Lung (tissue), 12 donors: Measurements from ENCODE around the gene TUFT1. TPM values are rescaled to one million over a fixed set of nuclear protein-coding genes. Genes with fewer than 3 reads are reported as not detected.
A peak's percentile ranks its signal among the peaks of the same experiment; 100 is the strongest.

Source experiments
- ATAC-seq: fragments of 200-7000 bp; cut with Tn5 transposase; one replicate; pipeline ENCODE4 v1.9.1; 2020; ENCODE audit warnings: moderate number of reproducible peaks; ENCODE audit not compliant: insufficient read depth, low FRiP score
- DNase-seq, 3 donors: peaks; one replicate each; pipeline ENCODE4 v3.0.0-alpha.2; 2013 to 2017
- H3K27ac ChIP-seq, 2 donors: one replicate each; pipeline ENCODE4 v1.5.1; 2013; ENCODE audit warnings: mild to moderate bottlenecking in 2 of 2, moderate library complexity in 2 of 2, control low read depth in 1 of 2, inconsistent platforms in 1 of 2, low read depth in 1 of 2, low read length in 1 of 2
- H3K27me3 ChIP-seq, 3 donors: one replicate each; pipeline ENCODE4 v1.5.1; 2013; ENCODE audit warnings: low read length in 2 of 3; ENCODE audit not compliant: control insufficient read depth in 3 of 3, insufficient read depth in 3 of 3
- H3K36me3 ChIP-seq, 4 donors: one replicate each; pipeline ENCODE4 v1.5.1; 2013; ENCODE audit warnings: low read length in 4 of 4, mild to moderate bottlenecking in 1 of 4, moderate library complexity in 1 of 4; ENCODE audit not compliant: control insufficient read depth in 4 of 4, insufficient read depth in 4 of 4
- H3K4me1 ChIP-seq, 5 donors: one replicate each; pipeline ENCODE4 v1.5.1; 2013; ENCODE audit warnings: low read length in 5 of 5, mild to moderate bottlenecking in 2 of 5, moderate library complexity in 1 of 5; ENCODE audit not compliant: control insufficient read depth in 5 of 5, insufficient read depth in 5 of 5
- H3K4me3 ChIP-seq: one replicate; pipeline ENCODE4 v1.5.1; 2013; ENCODE audit warnings: mild to moderate bottlenecking, control low read depth, moderate library complexity
- H3K9ac ChIP-seq, 2 donors: one replicate each; pipeline ENCODE4 v1.5.1; 2013; ENCODE audit warnings: low read length in 2 of 2, control low read depth in 1 of 2; ENCODE audit not compliant: insufficient read depth in 1 of 2
- H3K9me3 ChIP-seq, 4 donors: one replicate each; pipeline ENCODE4 v1.5.1; 2013; ENCODE audit warnings: low read length in 3 of 4, mild to moderate bottlenecking in 1 of 4, moderate library complexity in 1 of 4; ENCODE audit not compliant: control insufficient read depth in 4 of 4, insufficient read depth in 3 of 4
- WGBS, 2 donors: extraction: QIAGEN DNeasy Blood & Tissue Kit; methylation state at CpG; one replicate each; pipeline ENCODE4 v1.1.7; 2013; 5-methylcytosine and 5-hydroxymethylcytosine counted together
- polyA plus RNA-seq, 2 donors: library from polyadenylated mRNA; stranded (reverse); fragments of 200-250 nt; gene quantifications; one replicate each; pipeline ENCODE4 v1.2.1, GENCODE V29; 2013
- total RNA-seq, 2 donors: library from RNA; depleted of rRNA in 1 of 2; stranded (reverse); fragments of >200 nt in 1 of 2; gene quantifications; one replicate each; pipeline ENCODE4 v1.2.1, GENCODE V29; 2014 to 2021
- TF ChIP-seq, protein P1 (sequence below): IDR thresholded peaks from 2 replicates; pipeline ENCODE4 v1.5.1; 2012; ENCODE audit warnings: mild to moderate bottlenecking; ENCODE audit errors: control extremely low read depth, extremely low read depth
- donor health status: control.
- donor health status: control.
- donor health status: Bipolar disorder and iron deficiency.
- donor health status: healthy.
- donor health status: DM: yes; HTN: yes; CAD: no.

The TUFT1 gene
- total and polyA plus RNA-seq, 4 donors, result 5.6 to 13.9 (median 7.7) TPM

DNA sequence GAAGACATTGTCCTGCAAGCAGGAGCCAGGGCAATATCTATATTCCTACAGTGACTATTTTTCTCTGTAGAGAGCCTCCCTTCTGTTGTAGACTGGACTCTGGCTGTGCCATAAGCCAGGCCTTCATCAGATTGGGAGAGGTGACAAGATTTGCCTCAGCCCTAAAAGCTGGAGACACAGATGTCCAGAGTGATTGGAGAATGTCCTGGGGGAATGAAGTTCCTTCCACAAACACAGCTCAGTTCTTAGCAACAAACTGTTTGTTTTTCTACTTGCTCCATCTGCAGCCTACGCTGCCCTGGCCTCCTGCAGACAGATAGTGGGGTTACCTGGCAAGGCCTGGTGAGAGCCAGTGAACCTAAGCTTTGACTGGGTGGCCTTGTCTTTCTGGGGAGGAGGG, 41.8 kb downstream of the TUFT1 start:
- Histone ChIP-seq H3K9me3 (no peaks in the 10 kb centered on the region), H3K4me3 (no peak overlapping the region), H3K36me3 (peaks cover 0 to 15% (median 0%) of the 10 kb centered on the region in 4 donors), H3K27ac (no peak overlapping the region), H3K4me1 (no peaks in the 10 kb centered on the region), H3K27me3 (no peaks in the 10 kb centered on the region), H3K9ac (no peak overlapping the region)
- WGBS, 2 donors, result 88 to 97% methylated on average over 1 of the region's 1 CpG
- no peak for DNase-seq
- no peak for ATAC-seq
- TF ChIP-seq, protein P1, sequence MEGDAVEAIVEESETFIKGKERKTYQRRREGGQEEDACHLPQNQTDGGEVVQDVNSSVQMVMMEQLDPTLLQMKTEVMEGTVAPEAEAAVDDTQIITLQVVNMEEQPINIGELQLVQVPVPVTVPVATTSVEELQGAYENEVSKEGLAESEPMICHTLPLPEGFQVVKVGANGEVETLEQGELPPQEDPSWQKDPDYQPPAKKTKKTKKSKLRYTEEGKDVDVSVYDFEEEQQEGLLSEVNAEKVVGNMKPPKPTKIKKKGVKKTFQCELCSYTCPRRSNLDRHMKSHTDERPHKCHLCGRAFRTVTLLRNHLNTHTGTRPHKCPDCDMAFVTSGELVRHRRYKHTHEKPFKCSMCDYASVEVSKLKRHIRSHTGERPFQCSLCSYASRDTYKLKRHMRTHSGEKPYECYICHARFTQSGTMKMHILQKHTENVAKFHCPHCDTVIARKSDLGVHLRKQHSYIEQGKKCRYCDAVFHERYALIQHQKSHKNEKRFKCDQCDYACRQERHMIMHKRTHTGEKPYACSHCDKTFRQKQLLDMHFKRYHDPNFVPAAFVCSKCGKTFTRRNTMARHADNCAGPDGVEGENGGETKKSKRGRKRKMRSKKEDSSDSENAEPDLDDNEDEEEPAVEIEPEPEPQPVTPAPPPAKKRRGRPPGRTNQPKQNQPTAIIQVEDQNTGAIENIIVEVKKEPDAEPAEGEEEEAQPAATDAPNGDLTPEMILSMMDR, result no peak

DNA sequence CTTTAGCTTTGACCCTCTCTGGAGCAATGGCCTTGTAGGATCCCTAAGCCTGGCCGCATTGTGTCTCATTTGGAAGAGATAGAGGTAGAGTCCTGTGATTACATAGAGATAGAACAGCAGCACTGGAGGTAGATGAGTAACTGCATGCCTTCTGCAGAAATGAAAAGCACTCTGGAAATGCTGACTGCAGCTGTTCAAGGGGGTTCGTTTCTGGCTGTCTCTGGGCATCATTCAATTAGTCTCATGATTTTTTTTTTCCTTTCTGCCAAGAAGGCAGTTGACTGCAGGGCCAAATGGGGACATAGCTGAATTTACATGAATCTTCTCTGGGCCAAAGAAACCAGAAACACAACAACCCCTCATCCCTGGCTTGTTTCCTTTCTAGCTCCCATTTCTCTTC, 43.7 kb downstream of the TUFT1 start:
- Histone ChIP-seq H3K27me3 (no peaks in the 10 kb centered on the region), H3K27ac (no peak overlapping the region), H3K9me3 (no peaks in the 10 kb centered on the region), H3K4me1 (no peaks in the 10 kb centered on the region), H3K36me3 (peaks cover 0 to 15% (median 0%) of the 10 kb centered on the region in 4 donors), H3K4me3 (no peak overlapping the region), H3K9ac (no peak overlapping the region)
- WGBS, 2 donors, result 68 to 79% methylated on average over 2 of the region's 2 CpGs
- TF ChIP-seq, protein P1, result no peak
- no peak for DNase-seq
- no peak for ATAC-seq

DNA sequence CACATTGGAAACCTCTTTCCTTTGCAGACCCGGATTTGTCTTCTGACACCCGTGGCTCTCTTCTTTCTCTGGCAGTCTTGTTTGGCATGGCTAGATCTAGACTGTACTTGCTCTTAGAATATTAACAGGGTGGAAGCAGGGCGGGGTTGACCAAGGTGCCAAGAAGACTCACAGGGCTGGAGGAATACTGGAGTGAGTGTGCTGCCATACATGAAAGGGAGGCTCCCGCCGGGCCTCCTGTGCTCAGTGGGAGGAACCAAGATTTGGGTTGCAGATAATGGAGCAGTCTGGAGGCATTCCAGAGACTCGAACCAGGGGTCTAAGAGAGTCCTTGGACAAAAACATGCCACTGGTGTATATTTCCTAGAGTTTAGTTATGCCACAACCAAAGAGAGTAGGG, 44.2 kb downstream of the TUFT1 start:
- TF ChIP-seq, protein P1, result no peak
- WGBS, 2 donors, result 69 to 79% methylated on average over 6 of the region's 6 CpGs

DNA sequence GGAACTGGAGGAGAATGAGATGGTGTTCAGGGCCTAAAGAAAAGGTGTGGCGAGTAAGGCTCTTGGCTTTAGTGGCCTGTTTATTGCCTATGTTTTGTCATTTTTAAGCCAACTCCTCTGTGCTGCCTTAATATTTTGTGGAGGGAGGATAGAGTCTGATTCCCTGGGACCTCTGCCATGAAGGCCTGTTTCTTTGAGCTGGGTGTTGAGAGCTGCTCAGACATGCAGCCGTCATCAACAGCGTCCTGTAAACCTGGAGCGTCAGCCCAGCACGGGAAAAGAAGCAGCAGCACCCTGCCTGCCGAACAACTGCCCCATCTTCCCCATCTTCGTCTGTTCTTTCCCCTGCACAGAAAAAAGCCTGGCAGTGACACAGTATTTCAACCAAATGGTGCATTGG, 44.7 kb downstream of the TUFT1 start:
- H3K36me3 ChIP-seq, result peaks cover 0 to 11% (median 0%) of the 10 kb centered on the region in 4 donors
- TF ChIP-seq, protein P1, result no peak
- WGBS, 2 donors, result 79 to 81% methylated on average over 7 of the region's 7 CpGs
- H3K4me3 ChIP-seq, result no peak overlapping the region
- no peak overlapping the region for H3K9ac ChIP-seq
- no peaks in the 10 kb centered on the region for H3K4me1 ChIP-seq
- H3K27ac ChIP-seq, result peak overlapping the region in 1 of 2 donors; percentile 45
- ATAC-seq (no peak), DNase-seq (no peak)
- no peaks in the 10 kb centered on the region for H3K9me3 ChIP-seq
- no peaks in the 10 kb centered on the region for H3K27me3 ChIP-seq

More for the DNA sequence above, 44.2 kb downstream of the TUFT1 start:
- no peak overlapping the region for H3K4me3 ChIP-seq
- H3K27me3 ChIP-seq, result no peaks in the 10 kb centered on the region
- peak overlapping the region in 1 of 2 donors; percentile 15 for H3K27ac ChIP-seq
- no peaks in the 10 kb centered on the region for H3K4me1 ChIP-seq
- H3K36me3 ChIP-seq, result peaks cover 0 to 15% (median 0%) of the 10 kb centered on the region in 4 donors
- DNase-seq, result no peak
- no peak overlapping the region for H3K9ac ChIP-seq
- ATAC-seq, result no peak
- H3K9me3 ChIP-seq, result no peaks in the 10 kb centered on the region
